C4-2B (cell line): ENCODE measurements around the gene SCLY.

ENCODE experiments used
- CTCF ChIP-seq: fragments of 450-650 bp; conservative IDR thresholded peaks from 2 replicates; pipeline ENCODE4 v1.5.1; 2017; ENCODE audit warnings: mild to moderate bottlenecking
- ZFX ChIP-seq: fragments of 450-650 bp; IDR thresholded peaks from 2 replicates; pipeline ENCODE4 v1.6.1; 2017

- TF ChIP-seq CTCF (no peak), ZFX (no peak)
Measured at GRCh38 chr2:238053191-238053776, 7.5 kb upstream of the SCLY start.
